ENCODE data around the gene CDC26. TPM values are rescaled to one million over a fixed set of nuclear protein-coding genes. Genes with fewer than 3 reads are reported as not detected.

The CDC26 gene
- total and polyA plus RNA-seq, 4 donors, result 19.0 to 41.8 (median 23.8) TPM

DNA sequence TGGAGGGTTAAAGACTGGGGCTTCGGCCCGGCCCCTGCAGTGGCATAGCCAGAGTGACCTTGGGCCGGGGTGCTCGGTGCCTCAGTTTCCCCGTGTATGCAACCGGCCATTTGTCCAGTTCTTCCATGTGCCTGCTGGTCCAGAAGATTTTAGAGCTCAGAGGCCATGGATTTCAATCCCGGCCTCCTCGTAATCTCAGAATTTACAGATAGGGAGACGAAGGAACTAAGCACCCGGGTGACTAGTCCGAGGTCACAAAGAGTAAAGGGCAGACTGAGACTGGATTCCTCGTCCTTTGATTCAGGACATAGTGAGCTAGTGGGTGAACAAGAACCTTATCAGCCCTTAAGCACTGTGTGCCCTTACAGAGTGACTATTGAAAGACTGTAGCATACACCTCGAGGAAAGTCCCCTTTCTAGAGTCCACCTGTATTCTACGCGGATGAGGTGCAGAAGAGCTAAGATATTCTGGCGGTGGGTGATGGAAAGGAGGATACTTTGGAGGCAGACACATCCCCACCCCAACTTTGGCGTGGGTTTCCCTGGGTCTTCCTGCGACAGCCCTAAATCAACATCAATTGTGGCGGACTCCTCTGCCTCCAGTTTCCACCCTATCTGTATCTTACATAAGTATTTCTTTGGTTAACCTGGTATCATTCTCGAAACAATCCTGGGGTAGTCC lies 53.4 kb downstream of the CDC26 start:
- H3K9ac ChIP-seq (ENCODE audit: insufficient read depth in 1 of 2, low read length in 2 of 2), result peak overlapping the region; percentile 86 to 97
- TF ChIP-seq, protein P1, sequence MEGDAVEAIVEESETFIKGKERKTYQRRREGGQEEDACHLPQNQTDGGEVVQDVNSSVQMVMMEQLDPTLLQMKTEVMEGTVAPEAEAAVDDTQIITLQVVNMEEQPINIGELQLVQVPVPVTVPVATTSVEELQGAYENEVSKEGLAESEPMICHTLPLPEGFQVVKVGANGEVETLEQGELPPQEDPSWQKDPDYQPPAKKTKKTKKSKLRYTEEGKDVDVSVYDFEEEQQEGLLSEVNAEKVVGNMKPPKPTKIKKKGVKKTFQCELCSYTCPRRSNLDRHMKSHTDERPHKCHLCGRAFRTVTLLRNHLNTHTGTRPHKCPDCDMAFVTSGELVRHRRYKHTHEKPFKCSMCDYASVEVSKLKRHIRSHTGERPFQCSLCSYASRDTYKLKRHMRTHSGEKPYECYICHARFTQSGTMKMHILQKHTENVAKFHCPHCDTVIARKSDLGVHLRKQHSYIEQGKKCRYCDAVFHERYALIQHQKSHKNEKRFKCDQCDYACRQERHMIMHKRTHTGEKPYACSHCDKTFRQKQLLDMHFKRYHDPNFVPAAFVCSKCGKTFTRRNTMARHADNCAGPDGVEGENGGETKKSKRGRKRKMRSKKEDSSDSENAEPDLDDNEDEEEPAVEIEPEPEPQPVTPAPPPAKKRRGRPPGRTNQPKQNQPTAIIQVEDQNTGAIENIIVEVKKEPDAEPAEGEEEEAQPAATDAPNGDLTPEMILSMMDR (IDR thresholded peaks at IDR 0.05; ENCODE audit: control extremely low read depth, extremely low read depth), result no peak
- H3K27me3 ChIP-seq (ENCODE audit: control insufficient read depth in 3 of 3, insufficient read depth in 3 of 3, low read length in 2 of 3), result no peaks in the 10 kb centered on the region
- peak in 1 of 3 donors; percentile 33 for DNase-seq
- H3K4me1 ChIP-seq (ENCODE audit: control insufficient read depth in 5 of 5, insufficient read depth in 5 of 5, low read length in 5 of 5), result peaks cover 0 to 28% (median 16%) of the 10 kb centered on the region in 5 donors
- peak overlapping the region; percentile 75 for H3K4me3 ChIP-seq
- peaks cover 0 to 4% (median 0%) of the 10 kb centered on the region in 4 donors for H3K36me3 ChIP-seq (ENCODE audit: control insufficient read depth in 4 of 4, insufficient read depth in 4 of 4, low read length in 4 of 4)
- 12 to 24% methylated on average over 20 of the region's 20 CpGs for WGBS, 2 donors
- H3K9me3 ChIP-seq (ENCODE audit: control insufficient read depth in 4 of 4, insufficient read depth in 3 of 4, low read length in 3 of 4), result no peaks in the 10 kb centered on the region
- H3K27ac ChIP-seq (ENCODE audit: low read depth in 1 of 2, low read length in 1 of 2), result peak overlapping the region; percentile 74 to 96
- no peak for ATAC-seq (ENCODE audit: insufficient read depth, low FRiP score)

DNA sequence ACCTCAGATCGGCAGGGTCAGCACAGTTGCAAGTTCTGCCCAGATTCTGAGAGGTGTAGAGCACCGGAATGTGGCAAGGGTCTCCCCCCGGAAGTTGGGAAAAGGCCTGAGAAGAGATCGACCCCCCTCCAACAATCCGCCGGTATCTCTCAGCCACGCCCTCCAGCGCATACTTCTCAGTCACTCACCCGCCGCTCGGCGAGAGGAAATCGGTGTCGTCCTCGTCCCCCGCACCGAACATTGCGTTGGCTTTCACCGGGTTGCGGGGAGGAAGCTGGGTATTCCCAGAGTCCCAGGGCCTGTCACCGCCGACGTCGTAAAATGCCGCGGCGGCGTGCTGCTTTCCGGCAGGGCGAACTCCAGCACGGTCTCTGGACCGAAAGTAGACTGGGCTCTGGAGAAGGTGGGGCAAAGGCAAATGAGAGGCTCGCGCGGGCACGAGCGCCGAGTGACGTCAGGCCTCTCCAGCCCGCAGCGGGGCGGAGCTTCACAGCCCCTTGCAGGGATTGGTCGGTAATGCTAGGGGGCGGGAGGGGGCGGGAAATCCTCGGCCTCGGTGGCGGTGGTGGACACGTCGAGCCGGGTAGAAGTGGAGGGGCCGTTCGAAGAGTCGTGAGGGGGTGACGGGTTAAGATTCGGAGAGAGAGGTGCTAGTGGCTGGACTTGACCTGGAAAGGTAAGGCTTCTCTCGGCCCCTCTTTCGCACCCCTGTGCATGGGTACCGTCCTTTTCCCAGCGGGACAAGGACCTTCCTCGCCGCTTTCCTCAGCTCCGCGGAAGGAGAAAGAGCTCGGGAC lies 54.2 kb downstream of the CDC26 start, which contains the start of the genes FKBP15 and SLC31A1:
TSS of gene FKBP15 (minus strand) at position 275 of the 797 bp plus-strand sequence. CDS start at position 241, 34 bp downstream.
TSS of gene SLC31A1 (plus strand) at position 542 of the 797 bp plus-strand sequence. CDS start 34,605 bp downstream, outside the sequence.
- ATAC-seq (ENCODE audit: insufficient read depth, low FRiP score) (peak; percentile 97), DNase-seq (peak; percentile 99 to 100 (median 99))
- WGBS, 2 donors, result 0 to 1% methylated on average over 64 to 65 of the region's 65 CpGs
- peak within 1 kb of the TSS; percentile 86 to 97 for H3K9ac ChIP-seq (ENCODE audit: insufficient read depth in 1 of 2, low read length in 2 of 2)
- peaks cover 0 to 33% (median 16%) of the 10 kb centered on the region in 5 donors for H3K4me1 ChIP-seq (ENCODE audit: control insufficient read depth in 5 of 5, insufficient read depth in 5 of 5, low read length in 5 of 5)
- TF ChIP-seq, protein P1 (IDR thresholded peaks at IDR 0.05; ENCODE audit: control extremely low read depth, extremely low read depth), result no peak
- no peaks in the 10 kb centered on the region for H3K27me3 ChIP-seq (ENCODE audit: control insufficient read depth in 3 of 3, insufficient read depth in 3 of 3, low read length in 2 of 3)
- H3K36me3 ChIP-seq (ENCODE audit: control insufficient read depth in 4 of 4, insufficient read depth in 4 of 4, low read length in 4 of 4), result peaks cover 0 to 4% (median 0%) of the 10 kb centered on the region in 4 donors
- H3K9me3 ChIP-seq (ENCODE audit: control insufficient read depth in 4 of 4, insufficient read depth in 3 of 4, low read length in 3 of 4), result no peaks in the 10 kb centered on the region
- H3K4me3 ChIP-seq, result peak within 1 kb of the TSS; percentile 75
- H3K27ac ChIP-seq (ENCODE audit: low read depth in 1 of 2, low read length in 1 of 2), result peak within 1 kb of the TSS; percentile 74 to 96

DNA sequence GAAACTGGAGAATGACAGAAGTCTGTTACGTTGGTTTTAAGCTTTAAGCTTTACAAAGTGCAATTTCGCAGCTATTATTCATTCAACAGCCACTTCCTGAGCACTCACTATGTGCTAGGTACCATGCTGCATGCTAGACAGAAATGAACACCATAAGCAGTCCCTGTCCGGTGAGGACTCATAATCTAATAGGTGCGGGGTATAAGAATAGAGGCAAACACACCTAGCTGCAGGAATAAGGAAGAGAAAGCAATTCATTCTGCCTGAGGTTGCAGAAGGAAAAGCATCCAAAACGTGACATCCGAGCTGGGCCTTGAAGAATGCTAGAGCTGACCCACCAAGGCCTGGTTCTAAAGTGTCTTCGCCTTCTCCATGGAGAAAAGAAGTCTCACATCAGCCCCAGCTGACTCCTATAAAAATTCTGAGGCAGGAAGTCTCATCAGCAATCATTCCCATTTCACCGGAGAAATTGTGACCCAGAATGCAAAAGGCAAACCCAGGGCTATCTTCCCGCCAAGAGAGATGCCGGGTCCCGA lies 54.8 kb downstream of the CDC26 start:
- Histone ChIP-seq H3K9me3 (ENCODE audit: control insufficient read depth in 4 of 4, insufficient read depth in 3 of 4, low read length in 3 of 4) (no peaks in the 10 kb centered on the region), H3K4me1 (ENCODE audit: control insufficient read depth in 5 of 5, insufficient read depth in 5 of 5, low read length in 5 of 5) (peaks cover 0 to 33% (median 16%) of the 10 kb centered on the region in 5 donors), H3K27ac (ENCODE audit: low read depth in 1 of 2, low read length in 1 of 2) (peak overlapping the region; percentile 66 to 82), H3K36me3 (ENCODE audit: control insufficient read depth in 4 of 4, insufficient read depth in 4 of 4, low read length in 4 of 4) (peaks cover 0 to 4% (median 0%) of the 10 kb centered on the region in 4 donors), H3K9ac (ENCODE audit: insufficient read depth in 1 of 2, low read length in 2 of 2) (peak overlapping the region; percentile 83 to 91), H3K27me3 (ENCODE audit: control insufficient read depth in 3 of 3, insufficient read depth in 3 of 3, low read length in 2 of 3) (no peaks in the 10 kb centered on the region), H3K4me3 (peak overlapping the region; percentile 63)
- ATAC-seq (ENCODE audit: insufficient read depth, low FRiP score), result no peak
- TF ChIP-seq, protein P1 (IDR thresholded peaks at IDR 0.05; ENCODE audit: control extremely low read depth, extremely low read depth), result no peak
- WGBS, 2 donors, result 5 to 7% methylated on average over 11 of the region's 11 CpGs
- DNase-seq, result no peak

Data from lung (tissue), 12 donors.